NT2/D1 (cell line): ENCODE measurements around the gene ABCB11.

Experiments used
- YY1 ChIP-seq: IDR thresholded peaks from 2 replicates; pipeline ENCODE4 v1.6.1; 2011; ENCODE audit not compliant: insufficient read length, insufficient read depth
- ZNF274 ChIP-seq: IDR thresholded peaks from 2 replicates; pipeline ENCODE4 v1.6.1; 2011; ENCODE audit warnings: mild to moderate bottlenecking, low read depth, low read length

- TF ChIP-seq YY1, result no peak
- no peak for TF ChIP-seq ZNF274
Measured at GRCh38 chr2:168895771-168896170, 135.4 kb downstream of the ABCB11 start.
